PC-9 (cell line): Measurements from ENCODE around the gene ZNF487. TPM values are rescaled to one million over a fixed set of nuclear protein-coding genes. Genes with fewer than 3 reads are reported as not detected.

Experiments
- BruUV-seq: library from RNA; stranded (reverse); fragments of 400-500 nt; replicated peaks from 2 replicates; lab custom pipeline; 2021; lab: Mats Ljungman, UMichigan
- CTCF ChIA-PET: fragments of 300-600 bp; sonication (Branson Sonifier 250); formaldehyde crosslinking; loops from one replicate; lab custom pipeline; 2022; ENCODE audit warnings: antibody characterized with exemption; lab: Charles Lee
- POLR2A ChIA-PET: fragments of 300-600 bp; sonication (Branson Sonifier 250); formaldehyde crosslinking; loops from one replicate; lab custom pipeline; 2022; ENCODE audit warnings: antibody characterized with exemption; ENCODE audit not compliant: unreplicated experiment; lab: Charles Lee
- DNase-seq, 2 experiments: peaks; one replicate each; pipeline versions ENCODE4 v3.0.0 to v3.0.0-alpha.2; 2015 to 2022; ENCODE audit warnings: mixed read lengths in 1 of 2
- H2AFZ ChIP-seq: fragments of 200-600 bp; sonication (generic); 2 replicates; pipeline ENCODE4 v1.8.1; 2017; ENCODE audit warnings: antibody characterized with exemption
- H3F3A ChIP-seq: fragments of 200-600 bp; sonication (generic); 2 replicates; pipeline ENCODE4 v1.8.1; 2017; ENCODE audit warnings: antibody characterized with exemption, mild to moderate bottlenecking, low read depth; ENCODE audit not compliant: insufficient read depth
- H3K27ac ChIP-seq: fragments of 200-600 bp; sonication (generic); 2 replicates; pipeline ENCODE4 v1.6.1; 2016; ENCODE audit warnings: mixed run types
- H3K27me3 ChIP-seq: fragments of 200-600 bp; sonication (generic); 2 replicates; pipeline ENCODE4 v1.6.1; 2016; ENCODE audit warnings: low read depth, mixed run types; ENCODE audit not compliant: insufficient read depth
- H3K36me3 ChIP-seq: fragments of 200-600 bp; sonication (generic); 2 replicates; pipeline ENCODE4 v1.6.1; 2016; ENCODE audit warnings: low read depth, mixed run types
- H3K4me1 ChIP-seq: fragments of 200-600 bp; sonication (generic); replicated peaks from 2 replicates; pipeline ENCODE4 v1.6.1; 2016; ENCODE audit warnings: mixed run types; ENCODE audit not compliant: insufficient read depth
- H3K4me2 ChIP-seq: fragments of 200-600 bp; sonication (generic); 2 replicates; pipeline ENCODE4 v1.6.1; 2017; ENCODE audit warnings: mixed run types
- H3K4me3 ChIP-seq: fragments of 200-600 bp; sonication (generic); 2 replicates; pipeline ENCODE4 v1.6.1; 2016; ENCODE audit warnings: mixed run types
- H3K79me2 ChIP-seq: fragments of 200-600 bp; sonication (generic); 2 replicates; pipeline ENCODE4 v1.6.1; 2017; ENCODE audit warnings: low read depth, mixed run types
- H3K9me2 ChIP-seq: fragments of 200-600 bp; sonication (generic); 2 replicates; pipeline ENCODE4 v1.8.1; 2017; ENCODE audit warnings: mild to moderate bottlenecking; ENCODE audit not compliant: insufficient read depth
- H3K9me3 ChIP-seq: fragments of 200-600 bp; sonication (generic); 2 replicates; pipeline ENCODE4 v1.8.1; 2016; ENCODE audit warnings: low read depth; ENCODE audit not compliant: insufficient read depth
- H4K20me1 ChIP-seq: fragments of 200-600 bp; sonication (generic); 2 replicates; pipeline ENCODE4 v1.8.1; 2017; ENCODE audit not compliant: insufficient read depth
- EZH2 ChIP-seq: fragments of 200-600 bp; sonication (generic); IDR thresholded peaks from 2 replicates; pipeline ENCODE4 v1.8.0; 2017; ENCODE audit warnings: antibody characterized with exemption, low read depth
- intact Hi-C: fragments of 100-400 bp; cut with micrococcal nuclease; formaldehyde crosslinking; loops from one replicate; pipeline ENCODE4 v1.10.0; 2022; ENCODE audit not compliant: unreplicated experiment
- total RNA-seq: library from RNA; stranded (reverse); gene quantifications from 2 replicates; pipeline ENCODE4 v1.2.3, GENCODE V29; 2021
- TF ChIP-seq, protein P1 (sequence below): fragments of 200-600 bp; sonication (generic); conservative IDR thresholded peaks from 2 replicates; pipeline ENCODE4 v1.6.1; 2017; ENCODE audit warnings: mixed run types, antibody characterized with exemption, mild to moderate bottlenecking, moderate library complexity

Gene ZNF487
- total RNA-seq, 1 experiment from 2014 or later: 14.5 TPM

DNA sequence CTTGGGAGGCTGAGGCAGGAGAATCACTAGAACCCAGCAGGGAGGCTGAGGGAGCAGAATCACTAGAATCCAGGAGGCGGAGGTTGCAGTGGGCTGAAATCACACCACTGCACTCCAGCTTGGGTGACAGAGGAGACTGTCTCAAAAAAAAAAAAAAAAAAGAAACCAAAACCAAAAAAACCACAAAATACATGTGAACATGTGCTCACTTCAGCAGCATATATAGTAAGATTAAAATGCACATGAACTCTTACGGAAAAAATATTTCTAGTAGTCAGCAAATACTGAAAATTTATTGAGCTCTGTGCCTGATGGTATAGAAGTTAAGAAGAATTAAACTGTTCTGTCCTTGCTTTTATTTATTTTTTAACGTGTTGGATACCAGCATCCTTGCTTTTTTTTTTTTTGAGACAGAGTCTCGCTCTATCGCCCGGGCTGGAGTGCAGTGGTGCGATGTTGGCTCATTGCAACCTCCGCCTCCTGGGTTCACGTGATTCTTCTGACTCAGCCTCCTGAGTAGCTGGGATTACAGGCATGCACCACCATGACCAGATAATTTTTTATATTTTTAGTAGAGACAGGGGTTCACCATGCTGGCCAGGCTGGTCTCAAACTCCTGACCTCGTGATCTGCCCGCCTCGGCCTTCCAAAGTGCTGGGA lies 9.6 kb upstream of the ZNF487 start:
- Histone ChIP-seq H4K20me1 (no peaks in the 10 kb centered on the region), H3K4me2 (no peak overlapping the region), H3K79me2 (no peaks in the 10 kb centered on the region), H3K9me3 (no peaks in the 10 kb centered on the region), H3K27me3 (no peaks in the 10 kb centered on the region), H3K4me1 (no peaks in the 10 kb centered on the region), H3K9me2 (no peaks in the 10 kb centered on the region), H2AFZ (no peak overlapping the region), H3K27ac (no peak overlapping the region), H3K36me3 (no peaks in the 10 kb centered on the region), H3F3A (peaks cover under 1% of the 10 kb centered on the region; the same call in 1 of the 2 replicates), H3K4me3 (no peak overlapping the region)
- CTCF ChIA-PET: interaction anchor here (0.7 kb wide), 1 partner anchor 227 kb away, joined by 9 read pairs; no protein-coding TSS in a partner anchor
- no peak for DNase-seq
- intact Hi-C loops: no loop called here
- no peak for TF ChIP-seq EZH2
- TF ChIP-seq, protein P1, sequence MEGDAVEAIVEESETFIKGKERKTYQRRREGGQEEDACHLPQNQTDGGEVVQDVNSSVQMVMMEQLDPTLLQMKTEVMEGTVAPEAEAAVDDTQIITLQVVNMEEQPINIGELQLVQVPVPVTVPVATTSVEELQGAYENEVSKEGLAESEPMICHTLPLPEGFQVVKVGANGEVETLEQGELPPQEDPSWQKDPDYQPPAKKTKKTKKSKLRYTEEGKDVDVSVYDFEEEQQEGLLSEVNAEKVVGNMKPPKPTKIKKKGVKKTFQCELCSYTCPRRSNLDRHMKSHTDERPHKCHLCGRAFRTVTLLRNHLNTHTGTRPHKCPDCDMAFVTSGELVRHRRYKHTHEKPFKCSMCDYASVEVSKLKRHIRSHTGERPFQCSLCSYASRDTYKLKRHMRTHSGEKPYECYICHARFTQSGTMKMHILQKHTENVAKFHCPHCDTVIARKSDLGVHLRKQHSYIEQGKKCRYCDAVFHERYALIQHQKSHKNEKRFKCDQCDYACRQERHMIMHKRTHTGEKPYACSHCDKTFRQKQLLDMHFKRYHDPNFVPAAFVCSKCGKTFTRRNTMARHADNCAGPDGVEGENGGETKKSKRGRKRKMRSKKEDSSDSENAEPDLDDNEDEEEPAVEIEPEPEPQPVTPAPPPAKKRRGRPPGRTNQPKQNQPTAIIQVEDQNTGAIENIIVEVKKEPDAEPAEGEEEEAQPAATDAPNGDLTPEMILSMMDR: no peak
- POLR2A ChIA-PET: no interaction called here
- BruUV-seq: no TSS peak

DNA sequence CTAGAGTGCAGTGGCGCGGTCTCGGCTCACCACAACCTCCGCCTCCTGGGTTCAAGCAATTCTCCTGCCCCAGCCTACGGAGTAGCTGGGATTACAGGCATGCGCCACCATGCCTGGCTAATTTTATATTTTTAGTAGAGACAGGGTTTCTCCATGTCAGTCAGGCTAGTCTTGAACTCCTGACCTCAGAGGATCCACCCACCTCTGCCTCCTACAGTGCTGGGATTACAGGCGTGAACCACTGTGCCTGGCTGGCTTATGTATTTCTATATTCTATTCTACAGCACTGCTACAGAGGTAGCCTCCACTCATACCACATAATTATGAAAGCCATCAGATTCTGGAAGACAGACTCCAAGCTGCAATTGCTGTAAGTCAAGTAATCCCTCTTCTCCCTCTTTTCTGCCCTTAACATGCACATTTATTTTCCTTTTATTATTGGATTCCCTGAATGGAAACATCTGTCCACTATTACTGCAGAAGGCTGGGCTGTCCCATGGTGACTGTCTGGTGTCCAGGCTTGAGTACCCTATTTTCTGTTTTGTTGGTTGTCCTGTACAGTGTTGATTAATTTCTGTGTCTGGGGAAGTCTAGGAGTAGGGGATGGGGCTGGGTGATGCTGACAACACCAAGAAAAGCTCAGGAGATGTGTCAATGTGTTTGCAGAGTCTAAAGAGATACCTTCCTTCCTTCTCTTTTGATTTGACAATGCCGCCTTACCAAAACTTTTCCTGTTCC lies 5.8 kb upstream of the ZNF487 start:
- intact Hi-C loops: no loop called here
- H3K27me3 ChIP-seq: no peaks in the 10 kb centered on the region
- no TSS peak for BruUV-seq
- H3F3A ChIP-seq: peaks cover 5% of the 10 kb centered on the region; the same call in 1 of the 2 replicates
- H3K36me3 ChIP-seq: no peaks in the 10 kb centered on the region
- H3K4me3 ChIP-seq: no peak overlapping the region
- CTCF ChIA-PET: no interaction called here
- DNase-seq: no peak
- H3K4me1 ChIP-seq: 0 out of 2 replicates have a peak, but pooled peaks cover 4% of the 10 kb centered on the region
- no peak overlapping the region for H3K4me2 ChIP-seq
- H3K9me2 ChIP-seq: no peaks in the 10 kb centered on the region
- no peak overlapping the region for H2AFZ ChIP-seq
- H4K20me1 ChIP-seq: no peaks in the 10 kb centered on the region
- no peak overlapping the region for H3K27ac ChIP-seq
- no peaks in the 10 kb centered on the region for H3K9me3 ChIP-seq
- no peak for TF ChIP-seq EZH2
- TF ChIP-seq, protein P1: no peak
- peaks cover 13% of the 10 kb centered on the region for H3K79me2 ChIP-seq
- POLR2A ChIA-PET: interaction anchor here (0.6 kb wide), 1 partner anchor 21 kb away, joined by 7 read pairs; no protein-coding TSS in a partner anchor

DNA sequence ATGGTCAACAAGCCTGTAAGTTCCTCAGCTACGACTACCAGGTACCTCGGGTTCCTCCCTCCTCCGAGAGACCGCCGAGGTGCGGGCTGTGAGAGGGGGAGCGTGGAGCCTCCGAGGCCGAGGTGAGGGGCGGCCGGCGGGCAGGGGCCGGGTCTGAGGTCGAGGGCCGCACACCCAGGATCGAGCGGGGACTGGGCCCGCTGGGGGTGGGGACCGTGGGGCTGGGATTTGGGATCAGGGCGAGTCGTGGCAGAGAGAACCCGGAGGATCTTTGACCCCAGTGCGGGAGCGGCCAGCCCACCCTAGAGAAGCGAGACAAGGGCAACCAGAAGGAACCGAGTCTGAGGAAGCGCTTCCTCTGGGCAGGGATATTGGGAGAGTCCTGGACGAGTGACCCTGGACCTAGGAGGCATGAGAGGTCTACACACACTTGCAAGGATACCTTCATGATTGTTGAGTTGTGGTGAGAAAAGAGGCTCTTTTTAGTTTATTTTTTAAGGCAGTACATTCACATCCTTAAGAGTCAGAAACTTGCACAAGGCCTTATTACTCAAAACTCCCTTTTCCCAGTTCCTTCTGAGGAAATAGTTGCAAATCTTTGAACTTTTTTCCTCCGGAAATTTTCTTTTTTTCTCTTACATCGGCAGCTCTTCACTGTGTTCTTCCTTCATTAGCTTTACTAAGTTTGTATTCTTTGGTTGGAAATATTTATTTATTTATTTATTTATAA lies 395 bp downstream of the ZNF487 start:
- BruUV-seq: no TSS peak

More for the DNA sequence above, 395 bp downstream of the ZNF487 start:
- Histone ChIP-seq H3K9me2 (no peaks in the 10 kb centered on the region), H3F3A (peaks cover 14% of the 10 kb centered on the region; the same call in 1 of the 2 replicates), H2AFZ (peak overlapping the region; percentile 97), H3K4me1 (0 out of 2 replicates have a peak, but pooled peaks cover 4% of the 10 kb centered on the region), H3K9me3 (no peaks in the 10 kb centered on the region), H3K36me3 (no peaks in the 10 kb centered on the region), H3K27ac (peak overlapping the region; percentile 88), H3K79me2 (peaks cover 27% of the 10 kb centered on the region), H3K4me2 (peak overlapping the region; percentile 91), H4K20me1 (no peaks in the 10 kb centered on the region), H3K4me3 (peak overlapping the region; percentile 98), H3K27me3 (no peaks in the 10 kb centered on the region)
- intact Hi-C loops: loop anchor here (2.0 to 5.0 kb wide), 2 partner anchors 41 to 85 kb away; no protein-coding TSS in a partner anchor
- POLR2A ChIA-PET: interaction anchor here (0.6 to 0.9 kb wide), 3 partner anchors 16 to 714 kb away, joined by 4 to 7 read pairs (median 5); partner anchors contain the start of gene HNRNPF
- CTCF ChIA-PET: interaction anchor here (0.5 to 0.6 kb wide), 2 partner anchors 12 to 30 kb away, joined by 3 read pairs; no protein-coding TSS in a partner anchor
- no peak for DNase-seq
- TF ChIP-seq, protein P1: no peak
- TF ChIP-seq EZH2: no peak
